Measurements from ENCODE around the gene SPATA31C1.
"Not testable (repeated sequence)": the region's sequence is repeated elsewhere in the genome, so short reads cannot be mapped to it uniquely, and the experiment has no call there.

DNA sequence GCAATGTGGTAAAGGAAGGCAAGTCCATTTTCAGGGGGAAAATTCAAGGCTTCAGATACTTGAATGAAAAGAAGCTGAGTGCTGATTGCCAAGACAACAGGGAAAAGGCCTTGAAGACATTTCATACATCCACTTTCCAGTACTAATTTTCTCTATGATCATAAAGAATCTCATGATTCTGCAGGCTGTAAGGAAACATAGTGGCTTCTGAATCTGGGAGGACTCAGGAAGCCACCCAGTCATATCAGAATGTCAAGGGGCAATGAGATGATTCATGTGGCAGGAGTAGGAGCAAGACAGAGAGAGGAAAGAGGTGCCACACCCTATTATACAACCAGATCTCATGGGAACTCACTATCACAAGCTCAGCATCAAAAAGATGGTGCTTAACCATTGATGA lies 11.4 kb downstream of the SPATA31C1 start:
- TF ChIP-seq, protein P1, sequence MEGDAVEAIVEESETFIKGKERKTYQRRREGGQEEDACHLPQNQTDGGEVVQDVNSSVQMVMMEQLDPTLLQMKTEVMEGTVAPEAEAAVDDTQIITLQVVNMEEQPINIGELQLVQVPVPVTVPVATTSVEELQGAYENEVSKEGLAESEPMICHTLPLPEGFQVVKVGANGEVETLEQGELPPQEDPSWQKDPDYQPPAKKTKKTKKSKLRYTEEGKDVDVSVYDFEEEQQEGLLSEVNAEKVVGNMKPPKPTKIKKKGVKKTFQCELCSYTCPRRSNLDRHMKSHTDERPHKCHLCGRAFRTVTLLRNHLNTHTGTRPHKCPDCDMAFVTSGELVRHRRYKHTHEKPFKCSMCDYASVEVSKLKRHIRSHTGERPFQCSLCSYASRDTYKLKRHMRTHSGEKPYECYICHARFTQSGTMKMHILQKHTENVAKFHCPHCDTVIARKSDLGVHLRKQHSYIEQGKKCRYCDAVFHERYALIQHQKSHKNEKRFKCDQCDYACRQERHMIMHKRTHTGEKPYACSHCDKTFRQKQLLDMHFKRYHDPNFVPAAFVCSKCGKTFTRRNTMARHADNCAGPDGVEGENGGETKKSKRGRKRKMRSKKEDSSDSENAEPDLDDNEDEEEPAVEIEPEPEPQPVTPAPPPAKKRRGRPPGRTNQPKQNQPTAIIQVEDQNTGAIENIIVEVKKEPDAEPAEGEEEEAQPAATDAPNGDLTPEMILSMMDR (conservative IDR thresholded peaks at IDR 0.05), result not testable (repeated sequence)
- not testable (repeated sequence) for TF ChIP-seq ZFX (IDR thresholded peaks at IDR 0.05)
